ENCODE data around the gene STIP1.
"Not testable (repeated sequence)": the region's sequence is repeated elsewhere in the genome, so short reads cannot be mapped to it uniquely, and the experiment has no call there.

Gene STIP1

GRCh38 chr11:64153812-64154211, 32.2 kb upstream of the STIP1 start:
- DNase-seq, result peak; percentile 26
- Histone ChIP-seq H3K27me3 (ENCODE audit: insufficient read depth, low read depth, severe bottlenecking) (no peaks in the 10 kb centered on the region), H3K36me3 (peaks cover 20% of the 10 kb centered on the region), H3K9me3 (ENCODE audit: severe bottlenecking) (no peaks in the 10 kb centered on the region), H3K4me3 (ENCODE audit: low read depth, low read length) (no peak overlapping the region), H3K27ac (peak overlapping the region; percentile 94)
- TF ChIP-seq, protein P1, sequence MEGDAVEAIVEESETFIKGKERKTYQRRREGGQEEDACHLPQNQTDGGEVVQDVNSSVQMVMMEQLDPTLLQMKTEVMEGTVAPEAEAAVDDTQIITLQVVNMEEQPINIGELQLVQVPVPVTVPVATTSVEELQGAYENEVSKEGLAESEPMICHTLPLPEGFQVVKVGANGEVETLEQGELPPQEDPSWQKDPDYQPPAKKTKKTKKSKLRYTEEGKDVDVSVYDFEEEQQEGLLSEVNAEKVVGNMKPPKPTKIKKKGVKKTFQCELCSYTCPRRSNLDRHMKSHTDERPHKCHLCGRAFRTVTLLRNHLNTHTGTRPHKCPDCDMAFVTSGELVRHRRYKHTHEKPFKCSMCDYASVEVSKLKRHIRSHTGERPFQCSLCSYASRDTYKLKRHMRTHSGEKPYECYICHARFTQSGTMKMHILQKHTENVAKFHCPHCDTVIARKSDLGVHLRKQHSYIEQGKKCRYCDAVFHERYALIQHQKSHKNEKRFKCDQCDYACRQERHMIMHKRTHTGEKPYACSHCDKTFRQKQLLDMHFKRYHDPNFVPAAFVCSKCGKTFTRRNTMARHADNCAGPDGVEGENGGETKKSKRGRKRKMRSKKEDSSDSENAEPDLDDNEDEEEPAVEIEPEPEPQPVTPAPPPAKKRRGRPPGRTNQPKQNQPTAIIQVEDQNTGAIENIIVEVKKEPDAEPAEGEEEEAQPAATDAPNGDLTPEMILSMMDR (IDR thresholded peaks at IDR 0.05; ENCODE audit: low read depth, low read length), result no peak

- H3K27ac ChIP-seq, result peak overlapping the region; percentile 94
- H3K9me3 ChIP-seq (ENCODE audit: severe bottlenecking), result no peaks in the 10 kb centered on the region
- no peak overlapping the region for H3K4me3 ChIP-seq (ENCODE audit: low read depth, low read length)
- no peaks in the 10 kb centered on the region for H3K27me3 ChIP-seq (ENCODE audit: insufficient read depth, low read depth, severe bottlenecking)
- peaks cover 17% of the 10 kb centered on the region for H3K36me3 ChIP-seq
- DNase-seq, result peak; percentile 92
- TF ChIP-seq, protein P1 (IDR thresholded peaks at IDR 0.05; ENCODE audit: low read depth, low read length), result peak; percentile 47; the same call in 1 of the 2 replicates
These were observed 29.5 kb upstream of the STIP1 start for GRCh38 chr11:64156235-64157011.

DNA sequence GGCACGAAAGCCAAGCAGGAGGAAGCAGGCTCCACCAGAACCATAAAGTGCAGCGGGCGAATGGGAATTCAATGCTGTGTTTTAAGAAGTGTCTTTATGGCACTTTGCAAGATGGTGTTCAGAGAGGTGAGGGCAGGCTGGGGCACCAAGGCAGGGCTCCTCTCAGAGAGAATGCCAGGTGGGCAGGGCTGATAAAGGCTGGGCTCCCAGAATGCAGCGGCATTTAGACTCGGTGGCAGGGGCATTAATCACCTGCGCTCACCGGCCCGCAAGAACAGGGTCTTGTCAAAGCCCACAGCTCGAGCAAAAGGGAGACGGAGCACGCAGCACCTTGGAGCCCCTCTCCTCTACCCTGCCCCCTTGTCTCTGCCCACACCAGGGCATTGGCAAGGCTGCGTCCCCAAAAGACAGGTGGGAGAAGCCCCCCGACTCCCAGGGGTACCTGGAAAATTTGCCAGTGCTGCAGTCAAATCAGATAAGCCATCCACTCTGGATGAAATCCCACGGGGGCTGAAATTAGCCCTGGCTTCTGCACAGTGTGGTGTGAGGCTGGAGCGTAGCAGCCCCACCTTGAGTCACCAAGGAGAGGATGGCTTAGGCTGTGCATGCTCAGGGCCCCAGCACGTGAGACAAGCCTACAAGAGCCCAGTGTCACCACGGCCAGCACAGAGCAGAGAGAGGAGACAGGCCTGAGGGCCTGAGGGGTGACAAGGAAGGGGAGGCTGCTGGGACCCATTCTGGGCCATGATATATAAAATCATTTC, 28.2 kb upstream of the STIP1 start:
- H3K27ac ChIP-seq, result peak overlapping the region; percentile 94
- DNase-seq, result no peak
- H3K9me3 ChIP-seq (ENCODE audit: severe bottlenecking), result no peaks in the 10 kb centered on the region
- no peak overlapping the region for H3K4me3 ChIP-seq (ENCODE audit: low read depth, low read length)
- H3K36me3 ChIP-seq, result peaks cover 16% of the 10 kb centered on the region
- TF ChIP-seq, protein P1 (IDR thresholded peaks at IDR 0.05; ENCODE audit: low read depth, low read length), result no peak
- no peaks in the 10 kb centered on the region for H3K27me3 ChIP-seq (ENCODE audit: insufficient read depth, low read depth, severe bottlenecking)

DNA sequence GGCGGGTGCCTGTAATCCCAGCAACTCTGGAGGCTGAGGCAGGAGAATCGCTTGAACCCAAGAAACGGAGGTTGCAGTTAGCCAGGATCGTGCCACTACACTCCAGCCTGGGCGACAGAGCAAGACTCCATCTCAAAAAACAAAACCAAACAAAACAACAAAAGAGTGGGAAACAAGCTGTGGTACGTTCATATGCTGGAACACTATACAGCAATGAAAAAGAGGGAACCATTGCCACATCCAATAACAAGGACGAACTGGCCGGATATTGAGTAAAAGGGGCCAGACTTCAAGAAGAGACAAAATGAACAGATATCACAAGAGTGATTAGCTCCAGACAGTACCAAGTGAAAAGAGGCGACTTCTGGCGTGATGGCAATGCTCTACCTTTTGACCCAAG, 24.9 kb upstream of the STIP1 start:
- H3K9me3 ChIP-seq (ENCODE audit: severe bottlenecking), result no peaks in the 10 kb centered on the region
- no peak overlapping the region for H3K27ac ChIP-seq
- peaks cover 21% of the 10 kb centered on the region for H3K36me3 ChIP-seq
- no peaks in the 10 kb centered on the region for H3K27me3 ChIP-seq (ENCODE audit: insufficient read depth, low read depth, severe bottlenecking)
- DNase-seq, result no peak
- TF ChIP-seq, protein P1 (IDR thresholded peaks at IDR 0.05; ENCODE audit: low read depth, low read length), result no peak
- H3K4me3 ChIP-seq (ENCODE audit: low read depth, low read length), result no peak overlapping the region

GRCh38 chr11:64162769-64163168, 23.2 kb upstream of the STIP1 start:
- not testable (repeated sequence) for H3K4me3 ChIP-seq (ENCODE audit: low read depth, low read length); H3K27me3 ChIP-seq (ENCODE audit: insufficient read depth, low read depth, severe bottlenecking); H3K27ac ChIP-seq; H3K9me3 ChIP-seq (ENCODE audit: severe bottlenecking); DNase-seq
- H3K36me3 ChIP-seq, result peaks cover 18% of the 10 kb centered on the region

DNA sequence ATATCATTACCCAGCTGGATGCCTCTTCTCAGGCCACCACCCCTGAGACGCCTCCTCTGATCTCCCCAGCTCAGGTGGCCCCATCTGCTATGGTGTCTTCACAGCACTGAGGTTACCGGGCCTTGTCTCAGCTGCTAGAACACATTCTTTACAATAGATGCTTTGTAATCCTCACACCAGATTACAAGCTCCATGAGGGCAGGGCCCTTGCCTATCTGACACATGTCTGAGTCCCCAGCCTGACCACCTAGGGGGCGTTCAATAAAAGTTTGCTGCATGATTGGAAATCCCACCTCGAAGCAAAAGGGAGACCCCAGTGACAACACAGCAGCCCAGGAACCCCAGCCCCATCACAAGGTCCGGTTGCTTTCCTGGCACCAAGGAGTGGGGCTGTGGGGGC, 22.0 kb upstream of the STIP1 start:
- H3K4me3 ChIP-seq (ENCODE audit: low read depth, low read length), result no peak overlapping the region
- no peak overlapping the region for H3K27ac ChIP-seq
- TF ChIP-seq, protein P1 (IDR thresholded peaks at IDR 0.05; ENCODE audit: low read depth, low read length), result no peak
- no peak for DNase-seq
- H3K9me3 ChIP-seq (ENCODE audit: severe bottlenecking), result no peaks in the 10 kb centered on the region
- no peaks in the 10 kb centered on the region for H3K27me3 ChIP-seq (ENCODE audit: insufficient read depth, low read depth, severe bottlenecking)
- H3K36me3 ChIP-seq, result peaks cover 18% of the 10 kb centered on the region
